Lower leg skin (tissue), 4 donors: ENCODE measurements around the gene IKBKE. TPM values are rescaled to one million over a fixed set of nuclear protein-coding genes. Genes with fewer than 3 reads are reported as not detected.

Source experiments
- DNase-seq, 2 donors: peaks; one replicate each; pipeline ENCODE4 v3.0.0-alpha.2; 2019; ENCODE audit warnings: low spot score in 2 of 2
- H3K4me3 ChIP-seq: fragments of 200-600 bp; sonication (generic); 2 replicates; pipeline ENCODE4 v1.5.1; 2017; ENCODE audit warnings: mild to moderate bottlenecking, low read depth; ENCODE audit not compliant: poor library complexity, severe bottlenecking
- POLR2A ChIP-seq, 2 donors: fragments of 450-650 bp; IDR thresholded peaks; one replicate each; pipeline ENCODE4 v1.6.1; 2016 to 2017; ENCODE audit warnings: antibody characterized with exemption in 2 of 2, mild to moderate bottlenecking in 1 of 2, moderate library complexity in 1 of 2
- WGBS, 2 donors: methylation state at CpG; one replicate each; pipeline ENCODE4 v1.1.5; 2018; 5-methylcytosine and 5-hydroxymethylcytosine counted together
- intact Hi-C: fragments of 100-400 bp; cut with DNase I; formaldehyde crosslinking; loops from one replicate; pipeline ENCODE4 v1.15.0; 2023; ENCODE audit warnings: low total_unique reads
- microRNA-seq, 2 donors: library from miRNA; unstranded; fragments of <30 nt; microRNA quantifications; one replicate each; pipeline ENCODE4, GENCODE V29; 2016; ENCODE audit warnings: borderline replicate concordance in 2 of 2, borderline number of aligned reads in 1 of 2
- total RNA-seq, 4 donors: library from RNA; depleted of rRNA; stranded (reverse); fragments of >200 nt; gene quantifications; one replicate each; pipeline ENCODE4 v1.1.0, GENCODE V29; 2016
- TF ChIP-seq, protein P1 (sequence below), 3 donors: fragments of 450-650 bp; IDR thresholded peaks; one replicate each; pipeline ENCODE4 v1.5.1; 2016; ENCODE audit warnings: antibody characterized with exemption in 3 of 3, mild to moderate bottlenecking in 3 of 3, moderate library complexity in 2 of 3

The IKBKE gene
- total RNA-seq, 4 donors from 2014 or later, result 6.1 to 21.4 (median 12.2) TPM

DNA sequence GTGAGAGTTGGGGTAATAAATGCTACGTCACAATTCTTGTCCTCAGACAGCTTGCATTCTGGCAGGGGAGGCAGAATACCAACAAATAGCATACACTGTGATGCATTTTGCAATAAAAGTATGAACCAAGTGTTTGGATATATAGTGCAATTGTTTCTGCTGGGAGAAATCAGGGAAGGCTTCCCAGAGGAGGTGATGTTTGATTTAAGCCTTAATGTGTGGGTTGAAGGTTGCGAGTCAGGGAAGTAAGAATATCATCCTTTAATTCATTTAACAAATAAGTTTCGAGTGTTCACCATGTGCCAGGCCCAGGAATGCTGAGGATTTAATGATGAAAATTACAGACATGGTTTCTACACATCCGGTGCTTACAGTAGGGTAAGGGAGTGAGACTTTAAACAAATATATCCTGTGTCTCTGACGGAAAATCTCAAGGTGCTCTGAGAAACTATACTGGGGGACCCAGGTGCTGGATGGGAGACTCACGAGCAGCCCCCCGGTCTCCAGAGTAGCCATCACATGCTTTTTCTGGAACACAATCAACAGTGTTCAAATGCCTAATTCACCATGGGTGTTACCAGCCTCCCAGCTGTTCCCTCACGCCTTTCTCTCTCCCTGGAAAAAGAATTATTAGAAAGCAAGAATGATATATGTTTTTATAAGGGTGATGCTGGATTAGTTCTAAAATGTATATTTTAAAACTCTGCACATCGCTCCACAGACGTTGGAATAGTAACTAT, 68.8 kb downstream of the IKBKE start:
- intact Hi-C loops, result no loop called here
- DNase-seq, result no peak
- H3K4me3 ChIP-seq, result no peak overlapping the region
- 82 to 84% methylated on average over 10 of the region's 10 CpGs for WGBS, 2 donors
- TF ChIP-seq, protein P1, sequence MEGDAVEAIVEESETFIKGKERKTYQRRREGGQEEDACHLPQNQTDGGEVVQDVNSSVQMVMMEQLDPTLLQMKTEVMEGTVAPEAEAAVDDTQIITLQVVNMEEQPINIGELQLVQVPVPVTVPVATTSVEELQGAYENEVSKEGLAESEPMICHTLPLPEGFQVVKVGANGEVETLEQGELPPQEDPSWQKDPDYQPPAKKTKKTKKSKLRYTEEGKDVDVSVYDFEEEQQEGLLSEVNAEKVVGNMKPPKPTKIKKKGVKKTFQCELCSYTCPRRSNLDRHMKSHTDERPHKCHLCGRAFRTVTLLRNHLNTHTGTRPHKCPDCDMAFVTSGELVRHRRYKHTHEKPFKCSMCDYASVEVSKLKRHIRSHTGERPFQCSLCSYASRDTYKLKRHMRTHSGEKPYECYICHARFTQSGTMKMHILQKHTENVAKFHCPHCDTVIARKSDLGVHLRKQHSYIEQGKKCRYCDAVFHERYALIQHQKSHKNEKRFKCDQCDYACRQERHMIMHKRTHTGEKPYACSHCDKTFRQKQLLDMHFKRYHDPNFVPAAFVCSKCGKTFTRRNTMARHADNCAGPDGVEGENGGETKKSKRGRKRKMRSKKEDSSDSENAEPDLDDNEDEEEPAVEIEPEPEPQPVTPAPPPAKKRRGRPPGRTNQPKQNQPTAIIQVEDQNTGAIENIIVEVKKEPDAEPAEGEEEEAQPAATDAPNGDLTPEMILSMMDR (IDR thresholded peaks at IDR 0.05), result no peak
- TF ChIP-seq POLR2A (IDR thresholded peaks at IDR 0.05), result no peak

GRCh38 chr1:206540044-206540780, 69.9 kb downstream of the IKBKE start:
- DNase-seq, result no peak
- intact Hi-C loops, result no loop called here
- TF ChIP-seq, protein P1 (IDR thresholded peaks at IDR 0.05), result no peak
- no peak for TF ChIP-seq POLR2A (IDR thresholded peaks at IDR 0.05)

GRCh38 chr1:206541236-206541833, 71.1 kb downstream of the IKBKE start:
- intact Hi-C loops, result no loop called here
- H3K4me3 ChIP-seq, result no peak overlapping the region
- TF ChIP-seq, protein P1 (IDR thresholded peaks at IDR 0.05), result no peak
- TF ChIP-seq POLR2A (IDR thresholded peaks at IDR 0.05), result no peak
- 87 to 89% methylated on average over 7 of the region's 7 CpGs for WGBS, 2 donors
- DNase-seq, result no peak

More at GRCh38 chr1:206540044-206540780, 69.9 kb downstream of the IKBKE start:
- WGBS, 2 donors, result 30 to 40% methylated on average over 8 of the region's 8 CpGs
- no peak overlapping the region for H3K4me3 ChIP-seq

- WGBS, 2 donors, result 15 to 16% methylated on average over 9 of the region's 9 CpGs
- intact Hi-C loops, result no loop called here
- TF ChIP-seq, protein P1 (IDR thresholded peaks at IDR 0.05), result peak in 1 of 3 donors; percentile 45
- no peak for TF ChIP-seq POLR2A (IDR thresholded peaks at IDR 0.05)
- peak in 1 of 2 donors; percentile 94 for DNase-seq
- no peak overlapping the region for H3K4me3 ChIP-seq
Measured at GRCh38 chr1:206544562-206545257, 74.4 kb downstream of the IKBKE start.

GRCh38 chr1:206545351-206545750, 75.1 kb downstream of the IKBKE start:
- no peak for TF ChIP-seq POLR2A (IDR thresholded peaks at IDR 0.05)
- TF ChIP-seq, protein P1 (IDR thresholded peaks at IDR 0.05), result no peak
- 90 to 100% methylated on average over 1 of the region's 1 CpG for WGBS, 2 donors
- H3K4me3 ChIP-seq, result no peak overlapping the region
- intact Hi-C loops, result no loop called here
- DNase-seq, result no peak

Small RNA genes within 50 kb of the gene (microRNA-seq; reads per million reads assigned to microRNA genes)
- gene MIR6769B, result 0 to 2.0 reads per million in 2 donors

Other genes starting within 250 kb of the IKBKE start
- 100 to 1,000 TPM in 1 of 4 donors, 10 to 100 TPM in 3; 81.3 to 102 (median 86.1) TPM for gene RASSF5, start 37.1 kb downstream of the IKBKE start, total RNA-seq
- gene EIF2D, start 142.0 kb downstream of the IKBKE start, total RNA-seq, result 10 to 100 TPM; 39.7 to 57.3 (median 53.1) TPM
- 1 to 10 TPM; 1.4 to 4.7 (median 3.2) TPM for gene DYRK3, start 165.1 kb downstream of the IKBKE start, total RNA-seq
- gene MAPKAPK2, start 214.4 kb downstream of the IKBKE start, total RNA-seq, result 10 to 100 TPM; 40.0 to 62.4 (median 52.4) TPM